ENCODE measurements around the gene UXT.

Gene UXT

GRCh38 chrX:47613082-47613481, 45.9 kb downstream of the UXT start:
- POLR2A ChIA-PET: interaction anchor here (1.2 kb wide), 1 partner anchor 11 kb away, joined by 3 read pairs; no protein-coding TSS in a partner anchor
- TF ChIP-seq KLF9 (tag by site-specific recombination; IDR thresholded peaks at IDR 0.05; ENCODE audit: low read depth) (no peak), ZNF580 (tag by site-specific recombination; IDR thresholded peaks at IDR 0.05) (no peak), ZFP37 (tag by site-specific recombination; IDR thresholded peaks at IDR 0.05) (no peak), ZNF629 (tag by site-specific recombination; IDR thresholded peaks at IDR 0.05) (peak; percentile 40), ZNF398 (tag by site-specific recombination; IDR thresholded peaks at IDR 0.05) (0 out of 2 replicates have a peak, but pooled peaks have one; percentile 12), ZBTB48 (tag by site-specific recombination; IDR thresholded peaks at IDR 0.05) (no peak), ZNF596 (tag by site-specific recombination; IDR thresholded peaks at IDR 0.05) (no peak), ZNF701 (tag by site-specific recombination; IDR thresholded peaks at IDR 0.05) (no peak), ZSCAN5A (tag by site-specific recombination; IDR thresholded peaks at IDR 0.05) (no peak)
- Histone ChIP-seq H3K9me3 (ENCODE audit: control insufficient read depth, insufficient read depth, low read depth, low read length) (no peaks in the 10 kb centered on the region), H3K36me3 (ENCODE audit: control insufficient read depth in 2 of 2, insufficient read depth in 1 of 2, low read length in 2 of 2) (no peaks in the 10 kb centered on the region), H3K4me3 (ENCODE audit: low read depth, low read length) (no peak overlapping the region), H3K4me1 (ENCODE audit: control insufficient read depth, insufficient read depth, low read length) (no peaks in the 10 kb centered on the region), H3K27ac (ENCODE audit: extremely low read depth, low read depth, low read length) (no peak overlapping the region)
- CTCF ChIA-PET: interaction anchor here (0.6 to 1.3 kb wide), 3 partner anchors 10 to 1359 kb away, joined by 3 read pairs; no protein-coding TSS in a partner anchor

GRCh38 chrX:47612418-47612817, 46.6 kb downstream of the UXT start:
- POLR2A ChIA-PET: no interaction called here
- TF ChIP-seq HIC1 (tag by site-specific recombination; IDR thresholded peaks at IDR 0.05) (no peak), ZNF18 (tag by site-specific recombination; IDR thresholded peaks at IDR 0.05) (no peak), ZNF692 (tag by site-specific recombination; IDR thresholded peaks at IDR 0.05) (no peak), ZSCAN5A (tag by site-specific recombination; IDR thresholded peaks at IDR 0.05) (no peak), SETDB1 (IDR thresholded peaks at IDR 0.05; ENCODE audit: insufficient read length, low read length) (no peak), ZSCAN30 (tag by site-specific recombination; IDR thresholded peaks at IDR 0.05) (no peak), ZBTB26 (tag by site-specific recombination; optimal IDR thresholded peaks at IDR 0.05) (no peak), ZNF2 (tag by site-specific recombination; IDR thresholded peaks at IDR 0.05) (no peak), PRDM6 (tag by site-specific recombination; IDR thresholded peaks at IDR 0.05) (no peak)
- no peak overlapping the region for H3K4me3 ChIP-seq (ENCODE audit: low read depth, low read length)

More at GRCh38 chrX:47612418-47612817, 46.6 kb downstream of the UXT start:
- no peaks in the 10 kb centered on the region for H3K4me1 ChIP-seq (ENCODE audit: control insufficient read depth, insufficient read depth, low read length)
- H3K27ac ChIP-seq (ENCODE audit: extremely low read depth, low read depth, low read length): no peak overlapping the region
- CTCF ChIA-PET: interaction anchor here (0.6 kb wide), 1 partner anchor 420 kb away, joined by 3 read pairs; no protein-coding TSS in a partner anchor
- H3K9me3 ChIP-seq (ENCODE audit: control insufficient read depth, insufficient read depth, low read depth, low read length): no peaks in the 10 kb centered on the region
- no peaks in the 10 kb centered on the region for H3K36me3 ChIP-seq (ENCODE audit: control insufficient read depth in 2 of 2, insufficient read depth in 1 of 2, low read length in 2 of 2)
